IPS DF 4.7 (cell line): ENCODE results near the gene TIMM22.

Source experiments
- DNase-seq: peaks from one replicate; pipeline ENCODE4 v3.0.0-alpha.2; 2013; ENCODE audit warnings: low spot score; ENCODE audit errors: extremely low read depth

TIMM22 gene

GRCh38 chr17:1001640-1002411 lies 4.9 kb downstream of the TIMM22 start:
- no peak for DNase-seq

DNA sequence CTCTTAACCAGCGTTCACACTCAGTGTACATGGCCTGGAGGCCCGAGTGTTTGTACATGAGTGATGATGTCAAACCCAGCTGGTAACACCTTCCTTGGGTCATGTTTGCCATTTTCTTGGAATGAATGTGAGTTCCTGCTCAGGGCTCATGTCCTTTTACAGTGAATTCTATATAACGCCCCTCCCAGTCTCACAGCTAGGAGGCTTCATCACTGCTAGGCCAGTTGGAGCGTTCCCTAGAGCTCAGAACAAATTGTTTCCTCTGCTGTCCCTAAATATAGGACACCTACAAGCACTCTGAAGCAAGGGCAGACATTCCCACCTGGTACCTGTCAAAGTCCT lies 5.5 kb downstream of the TIMM22 start:
- no peak for DNase-seq

DNA sequence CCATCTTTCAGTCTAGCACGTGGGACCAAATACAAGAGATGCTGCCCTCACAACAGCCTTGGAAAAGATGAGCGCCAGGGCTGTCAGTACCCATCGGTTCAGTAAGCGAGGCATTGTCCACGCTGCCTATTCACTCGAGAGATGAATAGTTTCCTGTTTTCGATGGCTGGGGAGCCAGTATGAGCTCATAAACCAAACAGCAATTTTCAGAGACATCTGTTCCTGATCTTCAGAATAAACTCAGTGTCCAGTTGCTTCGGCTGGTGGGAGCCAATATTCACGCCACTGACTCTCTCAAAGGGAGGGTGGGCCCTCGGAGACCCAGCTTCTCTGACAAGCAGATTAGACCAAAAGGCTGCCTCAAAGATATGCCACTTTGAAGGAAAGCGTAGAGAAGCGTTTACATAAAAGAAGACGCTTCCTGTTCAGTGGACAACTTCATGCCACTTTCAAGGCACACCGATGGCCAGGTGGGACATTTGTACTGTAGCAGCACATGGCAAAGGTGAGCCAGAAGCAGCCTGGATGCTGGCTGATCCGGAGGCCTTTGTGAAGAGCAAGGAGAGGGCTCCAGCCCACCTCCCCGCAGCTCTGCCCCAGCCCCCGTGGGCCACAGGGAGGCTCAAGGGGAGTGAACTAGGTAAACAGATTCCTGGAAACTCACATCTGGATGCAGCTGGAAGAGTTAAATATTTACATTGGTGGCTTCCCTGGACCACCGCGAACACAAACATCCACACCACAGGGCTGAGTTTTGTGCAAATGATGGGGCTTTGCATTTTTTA lies 6.0 kb downstream of the TIMM22 start:
- DNase-seq, result no peak

DNA sequence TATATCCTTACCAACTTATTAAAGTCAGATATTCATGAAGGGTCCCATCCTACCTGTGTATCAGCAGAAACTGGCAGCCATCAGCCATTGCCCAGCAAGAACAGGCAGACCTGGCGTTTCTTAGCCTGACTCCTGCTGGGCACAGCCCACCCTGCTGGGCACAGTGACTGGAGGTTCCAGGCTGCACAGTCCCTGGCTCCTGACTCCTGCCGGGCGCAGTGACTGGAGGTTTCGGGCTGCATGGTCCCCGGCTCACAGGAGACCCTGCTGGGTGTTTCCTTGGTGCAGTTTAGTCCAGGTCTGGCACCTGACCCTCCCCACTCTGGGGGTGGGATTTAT lies 6.7 kb downstream of the TIMM22 start:
- no peak for DNase-seq

GRCh38 chr17:1003972-1004768 lies 7.2 kb downstream of the TIMM22 start:
- DNase-seq, result no peak

GRCh38 chr17:1004769-1005295 lies 7.9 kb downstream of the TIMM22 start:
- DNase-seq, result no peak

DNA sequence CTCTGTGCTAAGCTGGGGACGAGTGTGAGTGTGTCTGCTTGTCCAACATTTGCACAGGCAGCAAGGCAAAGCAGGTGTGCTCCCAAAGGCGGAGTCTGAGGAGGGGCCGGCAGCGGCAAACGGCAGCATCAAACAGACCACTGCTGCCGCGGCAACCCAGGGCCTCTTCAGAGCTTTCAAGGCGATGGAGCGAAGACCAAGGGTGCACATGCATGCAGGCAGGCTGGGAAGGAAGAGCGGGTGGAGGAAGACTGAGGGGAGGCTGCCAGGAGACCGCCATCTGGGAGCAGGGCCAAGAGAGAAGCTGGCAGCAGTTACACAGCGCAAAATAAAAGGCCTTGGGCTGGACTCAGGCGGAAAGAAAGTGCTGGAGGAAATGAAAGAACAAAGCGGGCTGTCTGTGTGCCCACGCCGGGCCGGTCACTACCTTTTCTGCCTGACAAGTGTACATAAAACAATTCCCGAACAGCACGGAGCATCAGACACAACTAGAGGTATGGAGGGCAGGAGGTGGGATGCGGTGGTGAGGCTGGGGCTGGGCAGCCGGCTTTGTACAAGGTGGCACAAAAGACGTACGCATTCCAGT lies 8.5 kb downstream of the TIMM22 start:
- DNase-seq, result no peak

DNA sequence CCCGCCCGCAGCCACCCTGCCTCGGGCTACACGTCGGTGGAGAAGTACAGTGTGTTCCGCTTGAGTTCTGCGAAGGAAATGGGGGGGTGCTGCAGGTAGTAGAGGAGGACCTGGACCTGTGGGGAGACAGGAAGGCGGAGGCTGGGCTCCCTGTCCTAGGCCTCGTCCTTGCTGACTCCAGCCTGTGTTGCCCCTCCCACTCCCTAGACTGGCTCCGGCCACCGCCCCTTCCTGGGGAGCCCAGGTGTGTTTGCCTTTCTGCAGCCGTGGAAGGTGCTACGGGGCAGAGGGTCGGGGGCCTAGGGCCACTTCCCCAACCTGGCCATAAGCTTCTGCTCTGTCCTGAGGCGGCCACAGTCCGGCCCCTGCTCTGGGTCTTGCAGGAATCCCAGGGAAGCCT lies 9.1 kb downstream of the TIMM22 start:
- no peak for DNase-seq

DNA sequence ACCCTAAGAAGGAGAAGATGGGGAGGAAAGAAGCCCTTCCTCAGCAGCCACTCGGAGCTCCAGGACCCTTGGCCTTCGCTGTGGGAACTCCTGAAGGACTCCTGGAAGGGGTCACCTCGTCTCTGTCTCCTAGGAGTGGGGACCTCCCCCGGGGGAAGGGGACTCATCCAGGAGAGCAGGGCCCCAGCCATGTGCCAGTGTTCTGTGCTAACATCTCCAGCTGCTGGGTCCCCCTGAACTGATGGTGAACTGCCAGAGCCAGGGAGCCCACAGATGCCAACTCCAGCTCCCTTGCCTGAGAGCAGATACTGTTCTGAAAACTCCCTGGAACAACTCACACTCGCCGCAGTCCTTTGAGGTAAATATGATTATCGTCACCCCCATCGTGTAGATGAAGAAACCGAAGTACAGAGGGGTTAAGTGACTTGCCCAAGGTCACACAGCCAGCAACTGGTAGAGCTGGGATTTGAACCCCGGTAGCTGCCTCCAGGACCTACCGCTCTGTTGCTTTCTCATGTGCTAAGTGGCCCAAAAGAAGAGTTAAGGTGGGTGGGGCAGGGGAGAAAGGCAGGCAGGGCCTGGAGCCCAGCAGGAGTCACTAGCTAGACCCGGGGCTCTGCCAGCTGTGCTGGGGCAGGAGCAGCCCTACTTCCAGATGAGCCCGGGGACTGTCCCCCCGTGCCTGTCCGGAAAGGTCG lies 10.5 kb downstream of the TIMM22 start:
- no peak for DNase-seq

- no peak for DNase-seq
These were observed 11.3 kb downstream of the TIMM22 start for GRCh38 chr17:1008008-1008761.

DNA sequence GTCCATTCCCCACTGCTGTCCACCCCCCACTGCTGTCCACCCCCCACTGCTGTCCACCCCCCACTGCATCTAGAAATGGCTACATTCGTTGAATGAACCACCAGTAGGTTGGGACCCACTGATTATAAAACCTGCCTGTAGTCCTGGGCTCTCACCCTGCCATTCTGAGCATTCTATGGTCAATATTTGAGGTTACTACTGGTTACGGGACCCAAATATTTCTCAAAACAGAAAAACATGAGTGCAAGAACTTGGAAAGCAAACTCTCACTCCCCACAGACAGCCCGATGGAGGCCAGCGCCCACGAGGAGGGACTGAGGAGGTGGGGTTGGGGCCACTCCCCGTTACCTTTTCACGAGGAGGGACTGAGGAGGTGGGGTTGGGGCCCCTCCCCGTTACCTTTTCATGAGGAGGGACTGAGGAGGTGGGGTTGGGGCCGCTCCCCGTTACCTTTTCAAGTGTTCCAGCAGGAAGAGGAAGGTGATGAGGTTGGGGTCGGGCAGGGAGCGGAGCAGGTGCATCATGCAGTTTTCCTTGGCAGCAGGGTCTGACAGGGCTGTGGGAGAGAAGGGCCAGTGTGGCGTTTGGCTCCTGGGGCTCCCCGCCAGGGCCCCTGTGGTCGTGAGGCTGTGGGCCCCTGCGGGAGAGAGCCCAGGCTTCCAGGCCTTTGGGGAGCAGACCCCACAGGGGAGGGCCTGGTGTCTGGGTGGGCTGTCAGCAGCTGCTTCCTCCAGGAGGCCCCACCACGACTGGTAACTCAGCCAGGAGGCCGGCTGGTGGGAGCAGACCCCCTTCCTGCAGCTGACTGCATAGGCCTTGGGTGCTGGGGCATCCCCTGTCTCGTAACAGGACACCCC lies 12.5 kb downstream of the TIMM22 start:
- no peak for DNase-seq

GRCh38 chr17:1010086-1010450 lies 13.1 kb downstream of the TIMM22 start:
- no peak for DNase-seq

GRCh38 chr17:1010586-1010985 lies 13.7 kb downstream of the TIMM22 start:
- no peak for DNase-seq

DNA sequence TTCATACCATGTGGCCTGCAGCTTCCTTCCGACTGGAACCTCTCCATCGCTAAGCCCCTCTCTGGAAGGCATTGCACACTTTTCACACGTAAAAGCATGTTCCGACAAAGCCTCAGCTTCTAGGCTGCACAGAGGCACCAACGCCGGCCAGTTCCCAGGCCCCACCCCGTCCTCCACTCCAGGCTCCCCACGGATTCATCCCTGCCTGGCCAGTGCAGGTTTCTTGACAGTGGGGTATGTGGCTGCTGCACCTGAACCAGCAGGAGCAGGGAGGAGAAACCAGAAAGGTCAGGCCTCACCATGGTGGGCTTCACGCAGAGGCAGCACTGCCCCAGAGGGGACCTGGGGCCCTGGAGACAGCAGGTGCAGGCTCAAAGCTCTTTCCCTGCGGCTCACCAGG lies 14.2 kb downstream of the TIMM22 start:
- DNase-seq, result no peak

DNA sequence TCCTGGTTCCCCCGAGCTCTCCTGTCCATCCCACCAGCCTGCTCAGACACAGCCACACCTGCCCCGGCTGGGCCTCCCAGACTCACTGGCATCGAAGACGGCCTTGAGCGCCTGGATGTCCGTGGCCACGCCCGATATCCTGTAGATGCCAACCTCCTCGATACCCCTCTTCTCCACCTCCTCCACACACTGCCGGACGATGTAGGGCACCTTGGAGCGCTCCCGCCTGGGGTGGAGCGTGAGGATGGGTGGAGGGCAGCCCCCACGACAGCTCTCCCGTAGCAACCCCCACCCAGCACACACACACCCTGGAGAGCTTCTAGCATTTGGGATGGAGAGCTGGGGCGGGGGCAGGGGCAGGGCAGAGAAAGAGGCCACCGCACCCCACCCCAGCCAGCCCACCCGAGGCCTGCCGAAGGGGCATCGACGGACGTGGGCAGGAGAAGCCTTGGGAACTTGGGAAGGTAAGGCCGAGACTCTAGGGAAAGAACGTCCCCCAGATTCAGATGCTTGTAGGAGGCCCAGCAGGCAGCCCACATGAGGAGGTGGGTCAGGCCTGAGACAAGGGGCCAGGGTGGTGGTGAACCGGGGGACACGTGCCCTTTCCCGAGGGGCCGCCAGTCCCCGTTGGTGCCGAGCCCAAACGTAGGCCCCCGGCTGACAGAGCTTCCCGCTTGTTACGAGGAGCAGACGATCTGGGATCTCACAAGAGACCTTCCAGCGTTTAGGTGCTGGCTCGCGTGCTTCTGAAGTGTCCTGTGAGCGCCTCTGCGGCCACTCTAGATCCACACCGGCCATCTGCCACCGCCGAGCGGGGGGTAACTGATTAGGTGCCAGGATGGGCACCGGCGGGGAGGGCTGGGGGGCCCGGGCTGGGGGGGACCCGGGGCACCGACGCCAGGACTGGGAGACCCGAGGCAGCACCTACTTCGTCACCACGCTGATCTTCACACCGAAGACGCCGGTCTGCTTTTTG lies 15.1 kb downstream of the TIMM22 start:
- DNase-seq, result no peak

DNA sequence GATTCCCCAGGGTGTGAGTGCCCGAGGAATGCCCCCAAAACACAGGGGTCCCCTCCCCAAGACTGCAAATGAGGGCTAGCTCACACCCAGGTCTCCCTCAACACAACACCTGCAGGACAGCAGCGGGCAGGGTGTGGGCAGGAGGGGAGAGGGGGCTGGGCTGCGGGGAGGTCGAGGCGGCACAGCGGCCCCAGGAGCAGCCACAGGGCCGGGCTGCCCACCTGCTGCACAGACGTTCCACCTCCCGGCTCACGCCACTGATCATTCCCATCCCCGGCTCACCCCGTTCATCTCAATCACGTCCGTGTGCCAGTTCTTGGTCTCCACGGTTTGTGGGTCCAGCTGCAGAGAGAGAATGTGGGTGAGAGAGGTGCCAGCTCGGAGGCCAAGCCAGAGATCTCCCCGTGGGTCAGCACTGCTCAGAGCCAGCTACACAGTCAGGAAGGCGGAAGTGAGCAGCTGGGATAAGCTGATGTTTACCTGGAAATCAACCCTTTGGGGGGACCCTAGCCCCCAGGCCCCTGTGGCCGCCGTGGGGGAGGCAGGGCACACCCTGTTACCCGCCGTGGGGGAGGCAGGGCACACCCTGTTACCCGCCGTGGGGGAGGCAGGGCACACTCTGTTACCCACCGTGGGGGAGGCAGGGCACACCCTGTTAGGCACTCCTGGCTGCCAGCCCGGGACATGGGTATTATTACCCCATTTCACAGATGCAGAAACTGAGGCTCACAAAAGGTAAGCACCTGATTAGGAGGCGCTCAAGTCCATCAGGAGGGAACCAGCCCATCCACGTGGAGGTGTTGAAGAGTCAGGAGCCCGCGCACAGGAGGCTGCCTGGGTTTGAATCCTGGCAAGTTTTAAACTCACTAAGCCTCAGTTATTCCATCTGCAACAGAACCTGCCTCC lies 16.1 kb downstream of the TIMM22 start:
- no peak for DNase-seq

DNA sequence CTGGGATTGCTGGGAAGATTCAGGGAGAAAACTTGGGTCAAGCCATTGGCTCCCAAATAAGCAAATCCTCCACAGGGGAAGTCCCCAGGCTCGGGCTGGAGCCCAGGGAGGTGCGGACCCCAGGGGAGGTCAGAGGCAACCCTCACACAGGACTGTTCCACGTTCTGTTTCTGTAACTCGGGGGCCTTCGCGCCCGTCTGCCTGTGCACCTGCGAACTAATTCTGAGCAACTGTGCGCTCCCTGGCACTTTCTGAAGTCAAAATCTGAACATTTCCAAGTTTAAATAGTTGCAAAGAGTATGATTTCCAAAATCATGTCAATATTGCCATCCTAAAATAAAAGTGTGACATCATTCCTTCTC lies 16.8 kb downstream of the TIMM22 start:
- DNase-seq, result no peak
